Stimulated activated CD4-positive, alpha-beta T cell treated with anti-CD3 and anti-CD28 coated beads, Interleukin-1b, Interleukin-23, amount 100 ng/mL, for 4 hours (primary cell): ENCODE results near the gene SPINK14.

Experiments
- DNase-seq, 2 donors: peaks; one replicate each; pipeline ENCODE4 v3.0.0-alpha.2; 2020; ENCODE audit warnings: low read depth in 2 of 2

The SPINK14 gene

GRCh38 chr5:148168246-148168645 is at the start of gene SPINK14:
Gene SPINK14 (plus strand): TSS chr5:148168546. CDS start chr5:148169733, 1,187 bp downstream.
- DNase-seq, result no peak

GRCh38 chr5:148120317-148120716 is 48.0 kb upstream of the SPINK14 start:
- DNase-seq, result no peak

DNA sequence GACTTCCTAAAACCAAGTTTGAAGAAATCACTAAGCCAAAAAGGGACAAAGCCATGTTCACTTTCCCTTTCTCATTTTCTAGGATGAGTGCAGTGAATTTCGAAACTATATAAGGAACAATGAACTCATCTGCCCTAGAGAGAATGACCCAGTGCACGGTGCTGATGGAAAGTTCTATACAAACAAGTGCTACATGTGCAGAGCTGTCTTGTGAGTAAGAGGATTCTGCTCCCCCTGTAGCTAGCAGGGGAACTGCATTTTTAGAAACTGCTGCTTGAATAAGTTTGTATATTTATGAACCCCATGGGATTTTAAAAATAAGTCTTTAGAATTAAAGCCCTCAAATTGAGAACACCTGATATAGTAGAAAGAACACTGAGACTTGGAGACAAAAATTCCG is 42.7 kb upstream of the SPINK14 start:
- DNase-seq, result no peak

DNA sequence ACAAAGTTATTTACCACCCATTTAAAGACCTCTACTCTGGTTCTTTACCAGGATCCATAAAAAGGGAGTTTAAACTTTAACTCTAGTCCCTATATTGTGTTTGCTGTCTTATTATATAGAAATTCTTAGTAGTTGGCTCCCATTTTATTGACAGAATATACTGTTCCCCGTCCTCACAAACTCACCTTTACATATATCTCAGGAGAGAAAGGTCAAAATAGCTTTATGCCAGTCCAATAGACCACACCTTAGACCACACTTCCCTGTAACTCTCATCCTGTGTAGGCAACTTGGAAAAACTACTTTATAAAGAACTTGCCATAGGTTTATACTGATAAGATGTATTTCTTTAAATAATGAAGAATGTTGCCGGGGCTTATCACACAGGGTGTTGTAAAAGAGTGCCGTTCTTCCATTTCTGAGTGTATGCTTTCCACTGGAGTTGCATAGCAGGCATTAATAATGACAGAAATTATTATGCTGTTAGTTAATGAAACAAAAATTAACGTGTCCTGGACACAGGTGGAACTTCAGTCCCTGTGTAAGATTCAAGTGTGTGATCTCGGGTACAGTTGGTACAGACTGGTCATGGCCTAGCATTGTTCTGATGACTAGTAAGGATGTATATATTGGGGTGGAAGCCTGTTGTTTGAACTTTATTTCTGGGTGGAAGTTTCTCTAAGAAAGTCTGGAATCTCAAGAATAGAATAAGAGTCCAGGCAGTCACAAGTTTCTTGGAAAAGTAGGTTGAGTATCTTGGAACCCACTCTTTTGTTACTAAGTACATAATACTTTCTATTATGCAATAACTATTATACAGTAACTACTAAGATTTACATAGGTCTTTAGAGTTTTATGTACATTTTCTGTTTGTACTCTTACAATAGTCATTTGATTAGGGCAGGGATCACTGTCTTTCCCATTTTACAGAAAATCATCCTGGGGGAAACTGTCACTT is 33.0 kb upstream of the SPINK14 start:
- DNase-seq, result no peak

DNA sequence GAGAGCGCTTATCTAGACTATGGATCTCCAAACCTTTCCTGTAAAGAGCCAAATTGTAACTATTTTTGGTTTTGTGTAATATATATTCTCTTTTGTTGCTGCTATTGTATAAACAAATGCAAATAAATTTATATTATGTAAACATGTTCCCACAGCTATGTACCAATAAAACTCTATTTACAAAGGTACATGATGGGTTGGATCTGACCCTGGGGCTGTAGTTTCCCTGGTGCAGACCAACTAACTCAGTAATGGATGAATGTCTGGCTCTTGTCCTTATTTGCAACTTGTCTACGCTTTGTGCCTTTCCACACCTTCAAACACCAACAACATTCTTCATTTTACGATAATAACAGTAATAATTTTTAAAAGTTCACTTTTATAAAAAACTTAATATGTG is 27.5 kb upstream of the SPINK14 start:
- no peak for DNase-seq

DNA sequence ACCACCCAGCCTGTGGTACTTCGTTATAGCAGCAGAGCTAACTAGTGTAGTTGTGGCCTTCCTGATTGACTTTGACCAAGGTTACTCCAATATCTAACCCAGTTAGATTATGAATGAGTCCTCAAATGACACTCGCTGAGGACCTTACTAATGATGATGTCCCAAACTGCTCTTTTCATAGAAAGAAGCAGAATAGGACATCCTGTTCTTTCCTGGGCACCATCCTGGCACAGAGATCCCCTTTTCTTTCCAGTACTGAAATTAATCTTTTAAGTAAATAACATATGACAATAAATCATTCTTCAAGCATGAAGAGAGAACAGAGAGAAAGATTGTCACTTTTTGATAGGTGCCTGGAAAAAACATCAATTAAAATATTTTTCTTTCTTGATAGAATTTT is 26.7 kb upstream of the SPINK14 start:
- no peak for DNase-seq

GRCh38 chr5:148145916-148146315 is 22.4 kb upstream of the SPINK14 start:
- no peak for DNase-seq

- no peak for DNase-seq
Measured at GRCh38 chr5:148146487-148146886, 21.9 kb upstream of the SPINK14 start.

DNA sequence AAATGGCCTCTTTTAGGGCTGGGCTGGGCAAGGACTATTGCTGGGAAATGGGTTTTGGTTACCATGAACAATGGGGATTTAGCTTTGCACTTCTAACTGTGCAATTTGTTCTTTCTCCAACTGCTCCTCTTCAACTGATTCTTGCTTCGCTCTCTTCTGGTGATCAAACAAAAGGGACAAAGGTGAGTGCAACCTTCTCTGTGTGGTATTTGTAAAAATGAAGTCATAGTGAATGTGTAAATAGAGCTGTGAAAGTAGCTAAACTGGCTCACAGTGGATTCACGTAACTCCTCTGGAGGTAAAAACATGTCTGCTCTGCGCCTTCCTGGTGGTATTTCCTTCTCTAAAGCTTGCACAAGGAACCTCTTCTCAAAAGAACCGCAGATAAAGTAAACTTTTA is 20.9 kb upstream of the SPINK14 start:
- DNase-seq, result no peak

- no peak for DNase-seq
Measured at GRCh38 chr5:148151872-148152271, 16.5 kb upstream of the SPINK14 start.

GRCh38 chr5:148152781-148153180 is 15.6 kb upstream of the SPINK14 start:
- no peak for DNase-seq

- no peak for DNase-seq
Measured at GRCh38 chr5:148156609-148157008, 11.7 kb upstream of the SPINK14 start.

GRCh38 chr5:148162038-148162437 is 6.3 kb upstream of the SPINK14 start:
- no peak for DNase-seq

DNA sequence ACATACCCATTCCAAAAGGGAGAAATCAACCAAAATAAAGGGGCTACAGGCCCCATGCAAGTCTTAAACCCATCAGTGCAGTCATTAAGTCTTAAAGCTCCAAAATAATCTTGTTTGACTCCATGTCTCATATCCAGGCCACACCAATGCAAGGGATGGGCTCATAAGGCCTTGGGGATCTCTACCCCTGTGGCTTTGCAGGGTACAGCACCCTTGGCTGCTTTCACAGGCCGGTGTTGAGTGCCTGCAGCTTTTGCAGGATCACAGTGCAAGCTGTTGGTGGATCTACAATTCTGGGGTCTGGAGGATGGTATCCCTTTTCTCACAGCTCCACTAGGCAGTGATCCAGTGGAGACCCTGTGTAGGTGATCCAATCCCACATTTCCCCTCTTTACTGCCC is 5.0 kb upstream of the SPINK14 start:
- no peak for DNase-seq

GRCh38 chr5:148166550-148167283 is 1.6 kb upstream of the SPINK14 start:
- no peak for DNase-seq

- no peak for DNase-seq
Measured at GRCh38 chr5:148172377-148172776, 4.0 kb downstream of the SPINK14 start.

GRCh38 chr5:148176480-148176879 is 8.1 kb downstream of the SPINK14 start:
- no peak for DNase-seq

GRCh38 chr5:148177207-148177606 is 8.9 kb downstream of the SPINK14 start:
- no peak for DNase-seq

- DNase-seq, result no peak
Measured at GRCh38 chr5:148179234-148179824, 11.0 kb downstream of the SPINK14 start.

- DNase-seq, result no peak
Measured at GRCh38 chr5:148186248-148187003, 18.1 kb downstream of the SPINK14 start.

DNA sequence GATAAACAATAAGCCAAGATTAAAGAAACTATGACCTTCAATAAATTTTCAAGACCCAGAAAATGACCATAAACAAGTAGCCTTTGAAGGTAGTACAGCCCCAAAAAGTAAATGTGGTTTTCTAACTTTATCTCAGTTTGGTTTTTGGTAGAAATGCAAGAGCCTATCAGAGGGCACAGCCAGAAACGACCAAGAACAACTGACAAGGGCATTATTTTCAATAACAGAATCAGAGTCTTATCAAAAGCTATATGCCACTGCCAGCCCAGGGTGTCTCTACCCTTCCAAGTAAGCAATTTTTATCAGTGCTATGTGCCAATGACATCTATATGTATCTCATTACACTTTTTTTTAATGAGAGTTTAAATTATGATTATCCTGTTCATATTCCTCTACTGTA is 22.7 kb downstream of the SPINK14 start:
- DNase-seq, result no peak

GRCh38 chr5:148193202-148193601 is 24.9 kb downstream of the SPINK14 start:
- no peak for DNase-seq
